Mesothelial cell of epicardium (in vitro differentiated cells): Measurements from ENCODE around the gene NOX3. TPM values are rescaled to one million over a fixed set of nuclear protein-coding genes. Genes with fewer than 3 reads are reported as not detected.

Experiments used
- DNase-seq, 2 experiments: peaks; one replicate each; pipeline ENCODE4 v3.0.0; 2021; ENCODE audit warnings: low spot score in 2 of 2; ENCODE audit not compliant: unreplicated experiment in 2 of 2
- H3K27ac Mint-ChIP-seq: 2 replicates; pipeline ENCODE4 v1.8.0; 2021; ENCODE audit warnings: mixed read lengths
- H3K27me3 Mint-ChIP-seq: 2 replicates; pipeline ENCODE4 v1.8.0; 2021; ENCODE audit warnings: low read depth, mixed read lengths
- H3K36me3 Mint-ChIP-seq: 2 replicates; pipeline ENCODE4 v1.8.0; 2021; ENCODE audit warnings: mixed read lengths
- H3K4me1 Mint-ChIP-seq: 2 replicates; pipeline ENCODE4 v1.8.0; 2021; ENCODE audit warnings: mixed read lengths
- H3K4me3 Mint-ChIP-seq: 2 replicates; pipeline ENCODE4 v1.8.0; 2021; ENCODE audit warnings: mild to moderate bottlenecking, moderate library complexity, mixed read lengths
- H3K9me3 Mint-ChIP-seq: 2 replicates; pipeline ENCODE4 v1.8.0; 2021; ENCODE audit warnings: mixed read lengths
- total RNA-seq: library from RNA; stranded (reverse); gene quantifications from 3 replicates; pipeline ENCODE4 v1.2.1, GENCODE V29; 2021
- TF ChIP-seq, protein P1 (sequence below): fragments of 200-600 bp; sonication (generic); IDR thresholded peaks from one replicate; pipeline ENCODE4 v1.5.0; 2021; ENCODE audit warnings: antibody characterized with exemption; ENCODE audit not compliant: unreplicated experiment

NOX3 gene
- total RNA-seq, 1 donor from 2014 or later, result not detected

GRCh38 chr6:155388591-155388990 lies 67.0 kb downstream of the NOX3 start:
- TF ChIP-seq, protein P1, sequence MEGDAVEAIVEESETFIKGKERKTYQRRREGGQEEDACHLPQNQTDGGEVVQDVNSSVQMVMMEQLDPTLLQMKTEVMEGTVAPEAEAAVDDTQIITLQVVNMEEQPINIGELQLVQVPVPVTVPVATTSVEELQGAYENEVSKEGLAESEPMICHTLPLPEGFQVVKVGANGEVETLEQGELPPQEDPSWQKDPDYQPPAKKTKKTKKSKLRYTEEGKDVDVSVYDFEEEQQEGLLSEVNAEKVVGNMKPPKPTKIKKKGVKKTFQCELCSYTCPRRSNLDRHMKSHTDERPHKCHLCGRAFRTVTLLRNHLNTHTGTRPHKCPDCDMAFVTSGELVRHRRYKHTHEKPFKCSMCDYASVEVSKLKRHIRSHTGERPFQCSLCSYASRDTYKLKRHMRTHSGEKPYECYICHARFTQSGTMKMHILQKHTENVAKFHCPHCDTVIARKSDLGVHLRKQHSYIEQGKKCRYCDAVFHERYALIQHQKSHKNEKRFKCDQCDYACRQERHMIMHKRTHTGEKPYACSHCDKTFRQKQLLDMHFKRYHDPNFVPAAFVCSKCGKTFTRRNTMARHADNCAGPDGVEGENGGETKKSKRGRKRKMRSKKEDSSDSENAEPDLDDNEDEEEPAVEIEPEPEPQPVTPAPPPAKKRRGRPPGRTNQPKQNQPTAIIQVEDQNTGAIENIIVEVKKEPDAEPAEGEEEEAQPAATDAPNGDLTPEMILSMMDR, result no peak
- no peaks in the 10 kb centered on the region for H3K9me3 Mint-ChIP-seq
- H3K27ac Mint-ChIP-seq, result no peak overlapping the region
- no peak for DNase-seq
- H3K36me3 Mint-ChIP-seq, result no peaks in the 10 kb centered on the region
- no peaks in the 10 kb centered on the region for H3K4me1 Mint-ChIP-seq
- no peak overlapping the region for H3K4me3 Mint-ChIP-seq
- peaks cover 7% of the 10 kb centered on the region for H3K27me3 Mint-ChIP-seq

DNA sequence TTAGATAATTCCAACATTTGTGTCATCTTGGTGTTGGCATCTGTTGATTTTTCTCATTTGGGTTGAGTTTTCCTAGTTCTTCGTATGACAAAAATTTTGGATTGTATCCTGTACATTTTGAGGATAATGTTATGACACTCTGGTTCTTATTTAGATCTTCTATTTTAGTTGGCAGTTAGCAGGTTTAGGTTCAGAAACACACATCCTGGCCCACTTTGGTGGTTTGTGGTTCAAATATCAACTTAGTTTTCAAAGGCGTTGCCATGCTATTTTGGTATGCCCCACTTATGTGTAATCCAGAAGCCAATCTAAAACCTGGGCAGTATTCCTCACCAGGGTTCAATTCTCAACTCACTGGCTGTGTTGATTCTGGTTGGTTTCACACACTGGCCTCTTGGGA lies 68.2 kb downstream of the NOX3 start:
- no peak overlapping the region for H3K4me3 Mint-ChIP-seq
- DNase-seq, result no peak
- TF ChIP-seq, protein P1, result no peak
- no peak overlapping the region for H3K27ac Mint-ChIP-seq
- H3K36me3 Mint-ChIP-seq, result no peaks in the 10 kb centered on the region
- H3K4me1 Mint-ChIP-seq, result no peaks in the 10 kb centered on the region
- peaks cover 7% of the 10 kb centered on the region for H3K27me3 Mint-ChIP-seq
- H3K9me3 Mint-ChIP-seq, result no peaks in the 10 kb centered on the region

DNA sequence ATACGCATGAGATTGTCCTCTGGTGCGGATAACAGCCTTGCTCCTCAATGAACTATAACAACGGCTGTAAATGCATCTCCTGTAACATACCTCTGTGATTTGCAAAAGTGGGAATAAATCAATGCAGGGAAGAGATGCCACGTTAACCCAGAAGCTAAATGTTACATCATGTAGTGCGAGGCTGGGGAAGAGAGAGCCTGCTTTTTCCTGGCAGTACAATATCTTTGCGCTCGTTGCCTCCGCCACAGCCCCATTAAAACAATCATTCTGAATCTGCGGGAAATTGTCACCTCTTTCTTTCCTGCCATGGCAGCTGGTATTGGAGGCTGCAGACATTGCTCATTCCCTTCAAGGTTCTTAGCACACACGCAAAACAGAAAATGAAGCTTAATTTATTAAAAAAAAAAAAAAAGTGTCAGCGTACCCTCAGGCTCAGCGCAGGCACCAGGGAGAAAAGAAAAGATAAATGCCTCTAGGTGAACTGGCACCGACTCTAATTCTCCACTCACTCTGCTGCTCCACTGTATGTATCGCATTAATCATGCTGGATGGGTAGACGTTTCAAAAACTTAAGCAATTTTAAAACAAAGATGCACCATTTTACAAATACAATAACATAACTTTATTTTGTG lies 71.2 kb downstream of the NOX3 start:
- H3K4me3 Mint-ChIP-seq, result no peak overlapping the region
- no peaks in the 10 kb centered on the region for H3K36me3 Mint-ChIP-seq
- H3K9me3 Mint-ChIP-seq, result no peaks in the 10 kb centered on the region
- H3K4me1 Mint-ChIP-seq, result no peaks in the 10 kb centered on the region
- TF ChIP-seq, protein P1, result no peak
- no peak for DNase-seq
- H3K27ac Mint-ChIP-seq, result no peak overlapping the region
- H3K27me3 Mint-ChIP-seq, result no peaks in the 10 kb centered on the region

GRCh38 chr6:155383913-155384312 lies 71.7 kb downstream of the NOX3 start:
- Mint-ChIP-seq H3K27ac (no peak overlapping the region), H3K4me1 (no peaks in the 10 kb centered on the region), H3K27me3 (no peaks in the 10 kb centered on the region), H3K4me3 (no peak overlapping the region), H3K36me3 (no peaks in the 10 kb centered on the region), H3K9me3 (no peaks in the 10 kb centered on the region)
- DNase-seq, result no peak
- TF ChIP-seq, protein P1, result no peak

- no peak overlapping the region for H3K4me3 Mint-ChIP-seq
- no peaks in the 10 kb centered on the region for H3K27me3 Mint-ChIP-seq
- DNase-seq, result no peak
Observed at GRCh38 chr6:155382338-155382685, 73.3 kb downstream of the NOX3 start.

More at GRCh38 chr6:155382338-155382685, 73.3 kb downstream of the NOX3 start:
- H3K4me1 Mint-ChIP-seq, result no peaks in the 10 kb centered on the region
- no peaks in the 10 kb centered on the region for H3K36me3 Mint-ChIP-seq
- H3K27ac Mint-ChIP-seq, result no peak overlapping the region
- no peaks in the 10 kb centered on the region for H3K9me3 Mint-ChIP-seq
- TF ChIP-seq, protein P1, result no peak
